ENCODE data around the gene HSPH1. TPM values are rescaled to one million over a fixed set of nuclear protein-coding genes. Genes with fewer than 3 reads are reported as not detected.

HSPH1 gene
- total RNA-seq, result 11.2 and 18.1 TPM in 2 replicates

GRCh38 chr13:31161557-31162150, at the start of gene HSPH1:
TSS of gene HSPH1 (minus strand) at chr13:31161904. CDS start at chr13:31161582, 322 bp downstream.

GRCh38 chr13:31199849-31200636, 38.3 kb upstream of the HSPH1 start, which contains the start of gene B3GLCT:
TSS of gene B3GLCT (plus strand) at chr13:31199975. CDS start at chr13:31200085, 110 bp downstream.

Other genes with a start within 250 kb of the HSPH1 start
- gene TEX26, start 229.2 kb downstream of the HSPH1 start, total RNA-seq, result not detected in 2 replicates
- gene B3GLCT, start 38.1 kb upstream of the HSPH1 start, total RNA-seq, result 7.9 and 8.3 TPM in 2 replicates